ENCODE data around the gene RAB27B. TPM values are rescaled to one million over a fixed set of nuclear protein-coding genes. Genes with fewer than 3 reads are reported as not detected.

The RAB27B gene
- total and polyA plus RNA-seq, 2 of the 8 experiments (the other 6 are each of a cell fraction or from before 2014, with no cell fraction given), result 0.05 to 0.60 TPM

DNA sequence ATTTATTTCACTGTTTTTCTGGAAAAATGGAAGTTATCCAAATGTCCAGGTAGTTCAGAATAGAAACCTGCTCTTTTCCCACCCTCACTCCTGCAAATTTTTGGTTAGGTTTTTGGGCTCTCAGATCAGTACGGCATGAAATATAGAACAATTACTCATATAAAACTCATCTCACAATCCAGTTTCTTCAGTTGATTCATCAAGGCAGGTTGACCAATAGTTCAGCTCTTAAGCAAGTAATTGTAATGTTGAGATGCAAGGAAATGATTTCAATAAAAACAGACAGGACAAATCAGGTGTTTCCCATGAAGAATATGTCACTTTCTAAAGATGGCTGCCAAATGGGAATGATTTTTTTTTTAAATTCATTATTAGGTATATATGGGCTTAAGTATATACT lies 2.0 kb downstream of the RAB27B start (continued):
- TF ChIP-seq, protein P1, sequence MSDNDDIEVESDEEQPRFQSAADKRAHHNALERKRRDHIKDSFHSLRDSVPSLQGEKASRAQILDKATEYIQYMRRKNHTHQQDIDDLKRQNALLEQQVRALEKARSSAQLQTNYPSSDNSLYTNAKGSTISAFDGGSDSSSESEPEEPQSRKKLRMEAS (IDR thresholded peaks at IDR 0.05), result no peak
- TF ChIP-seq SAP30 (IDR thresholded peaks at IDR 0.05; ENCODE audit: insufficient read depth, insufficient replicate concordance, low read length) (no peak), BCL11A (IDR thresholded peaks at IDR 0.05; ENCODE audit: low read depth in 2 of 2, low read length in 2 of 2) (no peak), CBX5 (IDR thresholded peaks at IDR 0.05; ENCODE audit: low read depth, low read length) (no peak)
